GM12878 (cell line): Measurements from ENCODE around the gene ERCC1. TPM values are rescaled to one million over a fixed set of nuclear protein-coding genes. Genes with fewer than 3 reads are reported as not detected.

Experiments
- ATAC-seq: fragments of 200-7000 bp; cut with Tn5 transposase; 3 replicates; pipeline ENCODE4 v1.9.1; 2020; ENCODE audit warnings: mild to moderate bottlenecking, moderate library complexity
- BruUV-seq: library from RNA; stranded (reverse); fragments of 400-500 nt; replicated peaks from 2 replicates; lab custom pipeline; 2021; lab: Mats Ljungman, UMichigan
- CTCF ChIA-PET: fragments of 300-600 bp; sonication (Branson Sonifier 250); formaldehyde crosslinking; extraction: SDS; loops from one replicate; lab custom pipeline; 2021; ENCODE audit warnings: inconsistent platforms; lab: Yijun Ruan, JAX
- POLR2A ChIA-PET: fragments of 350-600 bp; formaldehyde crosslinking; extraction: SDS; loops from one replicate; lab custom pipeline; 2021; ENCODE audit warnings: inconsistent platforms; lab: Charles Lee
- RAD21 ChIA-PET: fragments of 300-600 bp; sonication (Branson Sonifier 250); formaldehyde crosslinking; loops from one replicate; lab custom pipeline; 2023; ENCODE audit warnings: antibody characterized with exemption; ENCODE audit not compliant: unreplicated experiment; lab: Charles Lee
- SMC1A ChIA-PET: fragments of 300-600 bp; sonication (Branson Sonifier 250); formaldehyde crosslinking; loops from one replicate; lab custom pipeline; 2023; ENCODE audit not compliant: unreplicated experiment, uncharacterized antibody; lab: Charles Lee
- DNase-seq: peaks from one replicate; pipeline ENCODE4 v3.0.0-alpha.2; 2011; ENCODE audit warnings: low read depth, low spot score
- FAIRE-seq: peaks from 3 replicates; lab custom pipeline; 2011; peaks lifted over from hg19 to GRCh38; lab: Jason Lieb, UNC
- H2AFZ ChIP-seq: 2 replicates; pipeline ENCODE4 v1.6.0; 2011; ENCODE audit warnings: low read depth, low read length, control low read depth; ENCODE audit not compliant: control insufficient read depth
- H3K27ac ChIP-seq: 2 replicates; pipeline ENCODE4 v1.5.1; 2011; ENCODE audit warnings: control low read depth; ENCODE audit not compliant: control insufficient read depth, insufficient read depth
- H3K27me3 ChIP-seq, 2 experiments: replicated peaks in 1 of 2; 2 replicates each; pipeline versions ENCODE4 v1.6.0 to v1.6.1; 2011; ENCODE audit warnings: low read length in 1 of 2; ENCODE audit not compliant: control insufficient read depth in 2 of 2, insufficient read depth in 2 of 2
- H3K36me3 ChIP-seq, 2 experiments: 2 replicates each; pipeline ENCODE4 v1.5.1; 2011; ENCODE audit warnings: low read length in 1 of 2; ENCODE audit not compliant: control insufficient read depth in 2 of 2, insufficient read depth in 2 of 2
- H3K4me1 ChIP-seq: 2 replicates; pipeline ENCODE4 v1.6.1; 2011; ENCODE audit warnings: mild to moderate bottlenecking, low read length, moderate library complexity, mixed read lengths; ENCODE audit not compliant: control insufficient read depth, insufficient read depth
- H3K4me2 ChIP-seq: 2 replicates; pipeline ENCODE4 v1.6.0; 2011; ENCODE audit warnings: control low read depth; ENCODE audit not compliant: control insufficient read depth, insufficient read depth
- H3K4me3 ChIP-seq: fragments of 200-600 bp; sonication (generic); 2 replicates; pipeline ENCODE4 v1.5.1; 2016
- H3K79me2 ChIP-seq: 2 replicates; pipeline ENCODE4 v1.6.0; 2011; ENCODE audit warnings: low read length; ENCODE audit not compliant: control insufficient read depth, insufficient read depth
- H3K9ac ChIP-seq: 2 replicates; pipeline ENCODE4 v1.8.0; 2011; ENCODE audit warnings: low read length, control low read depth, mixed read lengths; ENCODE audit not compliant: control insufficient read depth, insufficient read depth
- H3K9me3 ChIP-seq: replicated peaks from 3 replicates; pipeline ENCODE4 v1.5.1; 2011; ENCODE audit warnings: mild to moderate bottlenecking, low read length; ENCODE audit not compliant: control insufficient read depth, insufficient read depth
- H4K20me1 ChIP-seq: 2 replicates; pipeline ENCODE4 v1.6.0; 2011; ENCODE audit not compliant: control insufficient read depth, insufficient read depth
- BRCA1 ChIP-seq: IDR thresholded peaks from 2 replicates; pipeline ENCODE4 v1.6.1; 2011; ENCODE audit warnings: low read depth, low read length, improper control_type of control experiment
- CBFB ChIP-seq: IDR thresholded peaks from 2 replicates; pipeline ENCODE4 v1.6.1; 2016; ENCODE audit warnings: antibody characterized with exemption, low read depth
- CHD2 ChIP-seq: IDR thresholded peaks from 2 replicates; pipeline ENCODE4 v1.6.1; 2011; ENCODE audit warnings: low read depth, low read length, improper control_type of control experiment, borderline replicate concordance
- E2F8 ChIP-seq: fragments of 450-650 bp; IDR thresholded peaks from 2 replicates; pipeline ENCODE4 v1.6.1; 2018; ENCODE audit warnings: mild to moderate bottlenecking, low read depth, moderate library complexity; ENCODE audit not compliant: partially characterized antibody
- FOS ChIP-seq: IDR thresholded peaks from 3 replicates; pipeline ENCODE4 v1.6.1; 2011; ENCODE audit warnings: borderline replicate concordance; ENCODE audit not compliant: insufficient read length; ENCODE audit errors: extremely low read depth
- IRF4 ChIP-seq: IDR thresholded peaks from 2 replicates; pipeline ENCODE4 v1.6.1; 2011; ENCODE audit warnings: low read depth, low read length
- JUND ChIP-seq: IDR thresholded peaks from 2 replicates; pipeline ENCODE4 v1.6.1; 2012; ENCODE audit warnings: low read depth, mild to moderate bottlenecking, low read length, improper control_type of control experiment, moderate library complexity
- NBN ChIP-seq: fragments of 450-650 bp; IDR thresholded peaks from 2 replicates; pipeline ENCODE4 v1.6.1; 2016
- RCOR1 ChIP-seq: conservative IDR thresholded peaks from 2 replicates; pipeline ENCODE4 v1.6.1; 2012; ENCODE audit warnings: low read depth, low read length, improper control_type of control experiment
- REST ChIP-seq: IDR thresholded peaks from 2 replicates; pipeline ENCODE4 v1.6.1; 2012; ENCODE audit warnings: mild to moderate bottlenecking, low read depth, low read length
- STAT1 ChIP-seq: fragments of 450-650 bp; conservative IDR thresholded peaks from 2 replicates; pipeline ENCODE4 v1.6.1; 2014; ENCODE audit warnings: antibody characterized with exemption, mild to moderate bottlenecking
- TCF12 ChIP-seq: IDR thresholded peaks from 2 replicates; pipeline ENCODE4 v1.6.1; 2011; ENCODE audit warnings: low read depth, mild to moderate bottlenecking, low read length
- YBX1 ChIP-seq: fragments of 450-650 bp; IDR thresholded peaks from 2 replicates; pipeline ENCODE4 v1.6.1; 2016; ENCODE audit warnings: antibody characterized with exemption
- WGBS: methylation state at CpG from one replicate; pipeline ENCODE4 v1.1.6; 2016; ENCODE audit warnings: low lambda C conversion rate; ENCODE audit not compliant: insufficient replicate concordance, insufficient coverage; ENCODE audit errors: missing lambda C conversion rate; 5-methylcytosine and 5-hydroxymethylcytosine counted together
- in situ Hi-C: fragments of 300-500 bp; cut with MboI; formaldehyde crosslinking; loops from 9 replicates; pipeline ENCODE4 v1.14.3; 2018; ENCODE audit warnings: mixed read lengths
- intact Hi-C: fragments of 100-400 bp; cut with micrococcal nuclease; formaldehyde crosslinking; loops from one replicate; pipeline ENCODE4 v1.14.2; 2022; ENCODE audit not compliant: unreplicated experiment
- polyA plus RNA-seq, 11 experiments: library from polyadenylated mRNA; depleted of rRNA in 4 of 11; unstranded in 6 of 11; stranded (reverse) in 5 of 11; fragments of >200 nt; fragmentation: Nextera tagmentation in 4 of 11; fragmentation: Illumina TruSeq in 1 of 11; extraction: Ambion mirVana in 4 of 11; extraction: Trizol in 1 of 11; gene quantifications; 1 replicate in 1 of 11; 2 replicates in 10 of 11; pipeline versions ENCODE4 v1.2.1 to v1.2.3, GENCODE V29; 2011 to 2016; ENCODE audit warnings: inconsistent platforms in 2 of 11, missing spikeins in 2 of 11, low read depth in 1 of 11
- total RNA-seq, 4 experiments: library from RNA; depleted of rRNA in 3 of 4; stranded (reverse); fragments of >200 nt in 3 of 4; fragmentation: Illumina TruSeq in 1 of 4; extraction: Trizol in 1 of 4; gene quantifications; 2 replicates each; pipeline versions ENCODE4 v1.2.1 to v1.2.3, GENCODE V29; 2013 to 2021
- TF ChIP-seq, protein P1 (sequence below): fragments of 450-650 bp; formaldehyde crosslinking; IDR thresholded peaks from 2 replicates; pipeline ENCODE4 v1.5.0; 2022; ENCODE audit warnings: mild to moderate bottlenecking, missing genetic modification characterization

ERCC1 gene
- total and polyA plus RNA-seq, 10 of the 15 experiments (the other 5 are each of a cell fraction or from before 2014, with no cell fraction given), result 14.7 to 104 (median 61.1) TPM

GRCh38 chr19:45456500-45456815, 32.7 kb upstream of the ERCC1 start:
- no TSS peak for BruUV-seq
- intact Hi-C loops, result no loop called here
- FAIRE-seq (no peak), DNase-seq (no peak), ATAC-seq (no peak)
- 0 out of 2 replicates have a peak overlapping the region, but pooled peaks have one; percentile 33 for H3K27ac ChIP-seq
- no peak overlapping the region for H3K4me3 ChIP-seq
- POLR2A ChIA-PET, result interaction anchor here (0.5 to 1.3 kb wide), 11 partner anchors 10 to 1067 kb away, joined by 3 to 11 read pairs (median 3); partner anchors contain the start of gene FOSB
- no peak overlapping the region for H3K9ac ChIP-seq
- no peaks in the 10 kb centered on the region for H3K36me3 ChIP-seq
- H3K27me3 ChIP-seq, result no peaks in the 10 kb centered on the region
- no peaks in the 10 kb centered on the region for H3K9me3 ChIP-seq
- no peaks in the 10 kb centered on the region for H4K20me1 ChIP-seq
- WGBS, result 50% methylated on average over 2 of the region's 2 CpGs
- H3K4me2 ChIP-seq, result peak overlapping the region; percentile 10; the same call in 1 of the 2 replicates
- no peaks in the 10 kb centered on the region for H3K79me2 ChIP-seq
- in situ Hi-C loops, result loop anchor here (25.0 kb wide), 1 partner anchor 1694 kb away; the partner anchor contains the start of gene SMG9
- CTCF ChIA-PET, result interaction anchor here (0.6 to 2.4 kb wide), 11 partner anchors 10 to 878 kb away, joined by 3 to 15 read pairs (median 4); partner anchors contain the start of gene FOSB
- peak overlapping the region; percentile 6 for H2AFZ ChIP-seq
- RAD21 ChIA-PET, result interaction anchor here (1.0 to 2.9 kb wide), 3 partner anchors 11 to 17 kb away, joined by 4 to 13 read pairs (median 6); partner anchors contain the start of gene FOSB
- H3K4me1 ChIP-seq, result peaks cover 28% of the 10 kb centered on the region
- SMC1A ChIA-PET, result interaction anchor here (0.9 to 2.2 kb wide), 5 partner anchors 11 to 22 kb away, joined by 3 to 10 read pairs (median 4); partner anchors contain the start of gene FOSB
- TF ChIP-seq STAT1, result no peak
- no peak for TF ChIP-seq JUND
- TF ChIP-seq RCOR1, result no peak
- TF ChIP-seq YBX1, result no peak
- TF ChIP-seq, protein P1, sequence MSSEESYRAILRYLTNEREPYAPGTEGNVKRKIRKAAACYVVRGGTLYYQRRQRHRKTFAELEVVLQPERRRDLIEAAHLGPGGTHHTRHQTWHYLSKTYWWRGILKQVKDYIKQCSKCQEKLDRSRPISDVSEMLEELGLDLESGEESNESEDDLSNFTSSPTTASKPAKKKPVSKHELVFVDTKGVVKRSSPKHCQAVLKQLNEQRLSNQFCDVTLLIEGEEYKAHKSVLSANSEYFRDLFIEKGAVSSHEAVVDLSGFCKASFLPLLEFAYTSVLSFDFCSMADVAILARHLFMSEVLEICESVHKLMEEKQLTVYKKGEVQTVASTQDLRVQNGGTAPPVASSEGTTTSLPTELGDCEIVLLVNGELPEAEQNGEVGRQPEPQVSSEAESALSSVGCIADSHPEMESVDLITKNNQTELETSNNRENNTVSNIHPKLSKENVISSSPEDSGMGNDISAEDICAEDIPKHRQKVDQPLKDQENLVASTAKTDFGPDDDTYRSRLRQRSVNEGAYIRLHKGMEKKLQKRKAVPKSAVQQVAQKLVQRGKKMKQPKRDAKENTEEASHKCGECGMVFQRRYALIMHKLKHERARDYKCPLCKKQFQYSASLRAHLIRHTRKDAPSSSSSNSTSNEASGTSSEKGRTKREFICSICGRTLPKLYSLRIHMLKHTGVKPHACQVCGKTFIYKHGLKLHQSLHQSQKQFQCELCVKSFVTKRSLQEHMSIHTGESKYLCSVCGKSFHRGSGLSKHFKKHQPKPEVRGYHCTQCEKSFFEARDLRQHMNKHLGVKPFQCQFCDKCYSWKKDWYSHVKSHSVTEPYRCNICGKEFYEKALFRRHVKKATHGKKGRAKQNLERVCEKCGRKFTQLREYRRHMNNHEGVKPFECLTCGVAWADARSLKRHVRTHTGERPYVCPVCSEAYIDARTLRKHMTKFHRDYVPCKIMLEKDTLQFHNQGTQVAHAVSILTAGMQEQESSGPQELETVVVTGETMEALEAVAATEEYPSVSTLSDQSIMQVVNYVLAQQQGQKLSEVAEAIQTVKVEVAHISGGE (CRISPR knock-in tag), result no peak
- TF ChIP-seq NBN, result no peak
- no peak for TF ChIP-seq CHD2
- no peak for TF ChIP-seq REST
- no peak for TF ChIP-seq CBFB
- TF ChIP-seq IRF4, result no peak
- TF ChIP-seq FOS, result no peak
- no peak for TF ChIP-seq E2F8
- no peak for TF ChIP-seq TCF12
- no peak for TF ChIP-seq BRCA1
